HL-60 (cell line): ENCODE results near the gene TBC1D9.

ENCODE experiments used
- DNase-seq, 2 experiments: peaks; one replicate each; pipeline ENCODE4 v3.0.0-alpha.2; 2010 to 2020; ENCODE audit warnings: low read depth in 1 of 2, low spot score in 1 of 2
- H3K27ac ChIP-seq: fragments of 250-450 bp; sonication (Bioruptor Pico); replicated peaks from 2 replicates; pipeline ENCODE4 v1.5.1; 2020; ENCODE audit warnings: mild to moderate bottlenecking, moderate library complexity
- H3K27me3 ChIP-seq: fragments of 250-450 bp; sonication (Bioruptor Pico); 2 replicates; pipeline ENCODE4 v1.5.1; 2021; ENCODE audit warnings: mild to moderate bottlenecking, moderate library complexity; ENCODE audit not compliant: insufficient read depth, poor library complexity, severe bottlenecking
- H3K4me3 ChIP-seq: replicated peaks from 2 replicates; pipeline ENCODE4 v1.5.1; 2011; ENCODE audit warnings: mild to moderate bottlenecking, control low read depth, low read length; ENCODE audit not compliant: insufficient read depth
- GABPA ChIP-seq: IDR thresholded peaks from 2 replicates; pipeline ENCODE4 v1.6.1; 2012; ENCODE audit warnings: low read depth
- POLR2AphosphoS5 ChIP-seq: IDR thresholded peaks from 2 replicates; pipeline ENCODE4 v1.6.1; 2012; ENCODE audit warnings: low read depth
- SPI1 ChIP-seq: IDR thresholded peaks from 2 replicates; pipeline ENCODE4 v1.6.1; 2012; ENCODE audit warnings: low read depth, mild to moderate bottlenecking, borderline replicate concordance
- TF ChIP-seq, protein P1 (sequence below): IDR thresholded peaks from one replicate; pipeline ENCODE4 v1.5.1; 2011; ENCODE audit warnings: low read length, control low read depth, inconsistent platforms; ENCODE audit not compliant: insufficient read depth
- TF ChIP-seq, protein P2 (sequence below): IDR thresholded peaks from 2 replicates; pipeline ENCODE4 v1.6.1; 2012; ENCODE audit warnings: low read depth; ENCODE audit not compliant: insufficient replicate concordance

TBC1D9 gene

DNA sequence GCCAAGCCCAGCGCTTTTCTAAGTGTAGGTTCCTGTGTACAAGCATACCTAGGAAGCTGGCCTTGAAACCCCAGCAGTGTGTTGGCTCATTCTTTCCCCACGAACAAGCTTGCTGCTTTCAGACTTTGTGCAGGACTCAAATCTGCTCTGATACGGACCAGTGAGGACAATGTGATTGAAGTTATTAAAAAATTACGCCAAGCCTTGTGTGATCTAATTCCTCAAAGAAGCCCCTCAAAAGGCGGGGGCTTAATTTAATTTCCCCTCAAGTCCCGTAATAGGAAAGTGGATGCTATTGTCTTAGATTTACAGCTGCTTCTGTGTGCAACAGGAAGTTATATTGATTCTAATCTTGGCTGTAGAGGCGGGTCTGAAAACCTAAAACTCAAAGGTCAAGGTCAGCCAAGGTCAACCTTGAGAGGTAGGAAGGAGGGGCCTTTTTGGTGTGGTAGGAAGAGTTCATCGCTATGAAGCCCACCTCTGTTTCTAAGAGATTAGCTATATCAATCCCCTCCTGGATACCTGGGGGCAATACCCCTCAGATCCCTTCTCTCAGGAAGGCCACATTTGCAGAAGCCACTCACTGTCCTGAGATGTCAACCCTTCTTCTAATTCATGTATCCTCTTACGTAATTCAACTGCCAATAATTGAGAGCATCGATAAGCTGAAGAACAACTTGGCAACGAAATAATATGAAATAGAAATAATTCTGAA, 45.1 kb downstream of the TBC1D9 start:
- no peak for DNase-seq
- TF ChIP-seq, protein P1, sequence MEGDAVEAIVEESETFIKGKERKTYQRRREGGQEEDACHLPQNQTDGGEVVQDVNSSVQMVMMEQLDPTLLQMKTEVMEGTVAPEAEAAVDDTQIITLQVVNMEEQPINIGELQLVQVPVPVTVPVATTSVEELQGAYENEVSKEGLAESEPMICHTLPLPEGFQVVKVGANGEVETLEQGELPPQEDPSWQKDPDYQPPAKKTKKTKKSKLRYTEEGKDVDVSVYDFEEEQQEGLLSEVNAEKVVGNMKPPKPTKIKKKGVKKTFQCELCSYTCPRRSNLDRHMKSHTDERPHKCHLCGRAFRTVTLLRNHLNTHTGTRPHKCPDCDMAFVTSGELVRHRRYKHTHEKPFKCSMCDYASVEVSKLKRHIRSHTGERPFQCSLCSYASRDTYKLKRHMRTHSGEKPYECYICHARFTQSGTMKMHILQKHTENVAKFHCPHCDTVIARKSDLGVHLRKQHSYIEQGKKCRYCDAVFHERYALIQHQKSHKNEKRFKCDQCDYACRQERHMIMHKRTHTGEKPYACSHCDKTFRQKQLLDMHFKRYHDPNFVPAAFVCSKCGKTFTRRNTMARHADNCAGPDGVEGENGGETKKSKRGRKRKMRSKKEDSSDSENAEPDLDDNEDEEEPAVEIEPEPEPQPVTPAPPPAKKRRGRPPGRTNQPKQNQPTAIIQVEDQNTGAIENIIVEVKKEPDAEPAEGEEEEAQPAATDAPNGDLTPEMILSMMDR = no peak
- TF ChIP-seq, protein P2, sequence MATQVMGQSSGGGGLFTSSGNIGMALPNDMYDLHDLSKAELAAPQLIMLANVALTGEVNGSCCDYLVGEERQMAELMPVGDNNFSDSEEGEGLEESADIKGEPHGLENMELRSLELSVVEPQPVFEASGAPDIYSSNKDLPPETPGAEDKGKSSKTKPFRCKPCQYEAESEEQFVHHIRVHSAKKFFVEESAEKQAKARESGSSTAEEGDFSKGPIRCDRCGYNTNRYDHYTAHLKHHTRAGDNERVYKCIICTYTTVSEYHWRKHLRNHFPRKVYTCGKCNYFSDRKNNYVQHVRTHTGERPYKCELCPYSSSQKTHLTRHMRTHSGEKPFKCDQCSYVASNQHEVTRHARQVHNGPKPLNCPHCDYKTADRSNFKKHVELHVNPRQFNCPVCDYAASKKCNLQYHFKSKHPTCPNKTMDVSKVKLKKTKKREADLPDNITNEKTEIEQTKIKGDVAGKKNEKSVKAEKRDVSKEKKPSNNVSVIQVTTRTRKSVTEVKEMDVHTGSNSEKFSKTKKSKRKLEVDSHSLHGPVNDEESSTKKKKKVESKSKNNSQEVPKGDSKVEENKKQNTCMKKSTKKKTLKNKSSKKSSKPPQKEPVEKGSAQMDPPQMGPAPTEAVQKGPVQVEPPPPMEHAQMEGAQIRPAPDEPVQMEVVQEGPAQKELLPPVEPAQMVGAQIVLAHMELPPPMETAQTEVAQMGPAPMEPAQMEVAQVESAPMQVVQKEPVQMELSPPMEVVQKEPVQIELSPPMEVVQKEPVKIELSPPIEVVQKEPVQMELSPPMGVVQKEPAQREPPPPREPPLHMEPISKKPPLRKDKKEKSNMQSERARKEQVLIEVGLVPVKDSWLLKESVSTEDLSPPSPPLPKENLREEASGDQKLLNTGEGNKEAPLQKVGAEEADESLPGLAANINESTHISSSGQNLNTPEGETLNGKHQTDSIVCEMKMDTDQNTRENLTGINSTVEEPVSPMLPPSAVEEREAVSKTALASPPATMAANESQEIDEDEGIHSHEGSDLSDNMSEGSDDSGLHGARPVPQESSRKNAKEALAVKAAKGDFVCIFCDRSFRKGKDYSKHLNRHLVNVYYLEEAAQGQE = no peak
- Histone ChIP-seq H3K27ac (no peak overlapping the region), H3K27me3 (no peaks in the 10 kb centered on the region), H3K4me3 (no peak overlapping the region)

DNA sequence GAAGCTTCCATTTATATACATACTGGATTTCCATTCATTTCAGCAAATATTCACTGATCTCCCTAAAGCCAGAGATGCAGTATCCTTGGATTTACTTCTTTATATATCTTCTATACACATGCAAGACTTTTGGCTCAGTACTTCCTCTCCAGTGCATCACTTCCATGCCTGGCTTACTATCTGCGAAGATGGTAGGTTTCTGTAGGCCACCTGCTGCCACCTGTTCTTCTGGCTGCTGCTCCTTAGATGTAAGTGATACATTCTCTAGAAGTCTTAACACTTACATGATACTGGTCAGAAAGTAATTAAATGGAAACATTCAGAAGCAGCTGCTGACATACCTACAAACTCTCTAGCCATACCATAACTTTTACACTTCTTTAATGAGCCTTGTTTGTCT, 48.9 kb downstream of the TBC1D9 start:
- H3K27ac ChIP-seq = no peak overlapping the region
- no peaks in the 10 kb centered on the region for H3K27me3 ChIP-seq
- no peak for DNase-seq
- TF ChIP-seq, protein P1 = no peak
- no peak for TF ChIP-seq GABPA
- TF ChIP-seq POLR2AphosphoS5 = no peak
- no peak for TF ChIP-seq SPI1
- TF ChIP-seq, protein P2 = no peak
- no peak overlapping the region for H3K4me3 ChIP-seq

DNA sequence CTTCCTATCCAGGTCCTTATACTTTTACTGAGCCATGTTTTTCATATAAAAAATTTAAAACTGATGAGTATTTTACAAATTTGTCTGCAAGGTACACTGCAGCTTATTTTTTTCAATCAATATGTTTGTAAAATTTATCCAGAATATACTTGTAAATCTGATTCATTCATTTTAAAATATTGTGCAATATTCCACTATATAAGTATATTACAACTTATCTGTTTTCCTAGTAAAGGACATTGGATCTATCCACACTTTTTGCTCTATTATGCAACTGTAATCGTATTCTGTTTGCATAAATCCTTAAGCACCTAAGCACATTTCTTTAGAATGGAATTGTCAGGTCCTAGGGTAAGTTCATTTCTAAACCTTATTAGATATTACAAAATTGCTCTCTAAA, 49.5 kb downstream of the TBC1D9 start:
- TF ChIP-seq POLR2AphosphoS5 (no peak), SPI1 (no peak), GABPA (no peak)
- TF ChIP-seq, protein P2 = no peak
- TF ChIP-seq, protein P1 = no peak
- no peak overlapping the region for H3K27ac ChIP-seq
- H3K27me3 ChIP-seq = no peaks in the 10 kb centered on the region
- DNase-seq = no peak
- no peak overlapping the region for H3K4me3 ChIP-seq
